Left lobe of liver (tissue), 2 donors: ENCODE data around the gene FAM72B. TPM values are rescaled to one million over a fixed set of nuclear protein-coding genes. Genes with fewer than 3 reads are reported as not detected.
"Not testable (repeated sequence)": the region's sequence is repeated elsewhere in the genome, so short reads cannot be mapped to it uniquely, and the experiment has no call there.

Experiments
- ATAC-seq: fragments of 200-7000 bp; cut with Tn5 transposase; one replicate; pipeline ENCODE4 v1.9.1; 2020; ENCODE audit warnings: mild to moderate bottlenecking, moderate library complexity
- DNase-seq: peaks from one replicate; pipeline ENCODE4 v3.0.0-alpha.2; 2020; ENCODE audit warnings: low spot score
- total RNA-seq: library from RNA; stranded (reverse); gene quantifications from one replicate; pipeline ENCODE4 v1.2.1, GENCODE V29; 2021
- donor health status: DM: no; HTN: no; CAD: no; lungs with moderate emphysema.
- donor health status: DM: no; HTN: yes; CAD: no.

FAM72B gene
- total RNA-seq, 1 donor from 2014 or later, result 0.13 TPM

DNA sequence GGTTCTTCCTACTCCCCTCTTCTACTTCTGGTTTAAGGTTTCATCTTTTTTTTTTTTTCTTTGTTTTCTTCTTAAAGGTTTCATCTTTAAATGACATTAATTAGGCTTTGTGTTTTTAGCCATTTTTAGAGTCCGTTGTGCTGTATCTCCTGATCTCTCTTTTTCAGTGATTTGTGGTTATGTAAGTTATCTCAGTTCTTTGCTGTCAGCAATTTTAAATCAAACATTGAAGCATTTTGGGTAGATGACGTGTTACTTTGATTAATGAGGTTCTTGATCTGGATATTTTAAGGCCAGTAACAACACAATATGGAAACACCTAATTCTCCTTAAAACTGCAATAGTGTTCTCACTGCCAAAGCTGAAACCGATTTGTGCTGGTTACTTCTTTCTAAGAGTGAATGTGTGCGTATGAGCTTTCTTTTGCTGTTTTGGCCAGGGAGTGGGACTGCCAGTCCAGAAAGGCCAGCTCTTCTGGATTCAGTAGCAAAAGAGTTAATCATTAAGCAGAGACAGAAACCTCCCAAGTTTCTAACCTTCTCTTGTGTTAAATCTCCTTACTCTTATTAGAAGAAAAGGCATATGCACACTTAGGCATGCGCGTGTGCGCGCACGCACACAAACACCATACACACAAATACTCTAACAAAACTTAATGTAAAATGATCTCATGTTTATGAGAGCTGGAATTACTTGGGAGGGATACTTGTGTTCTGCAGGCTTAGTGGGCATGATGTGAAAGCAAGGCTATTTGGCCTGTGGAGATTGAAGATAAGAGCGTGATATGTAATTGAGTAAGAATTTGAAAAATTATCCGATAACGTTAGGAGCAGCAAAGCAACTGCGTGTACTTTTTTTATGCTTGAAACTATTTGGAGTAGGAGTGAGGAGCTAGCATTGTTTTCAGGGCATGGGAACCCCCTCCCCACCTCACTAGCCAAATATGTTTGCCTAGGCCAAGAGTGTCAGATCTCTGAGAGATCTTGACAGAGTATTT lies 17.1 kb upstream of the FAM72B start:
- ATAC-seq, result peak; percentile 84
- DNase-seq, result peak; percentile 35

- not testable (repeated sequence) for DNase-seq, ATAC-seq
Measured at GRCh38 chr1:121200232-121200631, 16.1 kb upstream of the FAM72B start.

GRCh38 chr1:121199763-121200162 lies 15.6 kb upstream of the FAM72B start:
- not testable (repeated sequence) for ATAC-seq, DNase-seq

- not testable (repeated sequence) for ATAC-seq, DNase-seq
Measured at GRCh38 chr1:121197095-121197882, 13.1 kb upstream of the FAM72B start.

DNA sequence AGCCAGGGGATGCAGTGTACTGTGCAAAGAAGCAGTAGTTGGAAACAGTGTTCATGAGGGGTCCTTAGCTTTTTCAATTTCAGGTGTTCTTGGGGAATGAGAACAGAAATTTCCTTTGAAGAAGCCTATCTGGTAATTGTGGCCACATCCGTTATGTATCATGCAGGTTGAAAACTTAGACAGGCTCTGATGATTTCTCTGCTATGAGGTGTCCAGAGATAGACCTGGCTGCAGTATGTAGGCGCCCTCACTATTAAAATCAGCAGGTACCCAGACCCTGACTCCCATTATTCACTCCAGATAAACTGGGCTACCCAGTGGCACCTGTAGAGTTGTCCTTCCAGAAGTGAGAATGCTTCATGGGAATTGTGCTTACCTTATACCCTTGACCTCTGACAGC lies 8.4 kb upstream of the FAM72B start:
- ATAC-seq, result not testable (repeated sequence)

DNA sequence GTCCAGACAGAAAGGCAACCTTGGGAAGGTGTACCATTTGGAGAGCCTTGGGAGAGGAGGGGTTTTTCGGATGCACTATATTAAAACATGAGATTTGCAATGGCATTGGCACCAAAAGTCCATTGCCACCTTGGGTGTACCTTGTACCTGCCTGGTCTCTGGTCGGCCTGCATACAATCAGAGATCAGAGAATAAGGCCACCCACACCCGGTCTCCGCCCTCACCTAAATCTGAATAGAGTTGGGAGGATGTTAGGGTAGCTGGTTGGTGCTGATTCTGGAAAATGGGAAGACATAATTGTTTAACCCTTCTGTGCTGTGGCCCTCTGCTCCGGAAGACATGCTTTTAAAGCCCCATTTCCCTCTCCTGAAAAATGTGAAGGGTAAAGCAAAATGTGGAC lies 3.8 kb upstream of the FAM72B start:
- DNase-seq, ATAC-seq: not testable (repeated sequence)

More for the DNA sequence above, 8.4 kb upstream of the FAM72B start:
- DNase-seq, result not testable (repeated sequence)

DNA sequence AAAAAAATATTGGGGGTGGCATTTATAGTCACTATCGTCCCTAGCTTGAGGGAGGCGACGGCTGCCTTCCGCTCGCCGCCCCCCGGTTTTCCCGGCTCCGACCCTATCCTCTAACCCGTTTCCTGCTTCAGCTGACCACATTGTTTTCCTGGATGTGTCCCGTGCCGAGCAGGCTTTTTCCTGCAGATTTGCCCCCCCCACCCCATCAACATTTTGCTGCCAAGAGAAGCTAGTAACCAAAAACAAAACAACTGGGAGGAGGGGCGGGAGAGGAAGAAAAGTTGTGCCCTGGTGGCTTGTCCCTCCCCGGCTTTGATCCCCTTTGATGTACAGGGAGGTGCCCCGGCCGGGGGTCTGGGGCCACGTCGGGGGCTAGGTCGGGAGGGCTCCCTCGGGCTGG lies 2.1 kb upstream of the FAM72B start:
- ATAC-seq, DNase-seq: not testable (repeated sequence)

- not testable (repeated sequence) for DNase-seq
- peak; percentile 16 for ATAC-seq
Measured at GRCh38 chr1:121185140-121185708, 1.1 kb upstream of the FAM72B start.

DNA sequence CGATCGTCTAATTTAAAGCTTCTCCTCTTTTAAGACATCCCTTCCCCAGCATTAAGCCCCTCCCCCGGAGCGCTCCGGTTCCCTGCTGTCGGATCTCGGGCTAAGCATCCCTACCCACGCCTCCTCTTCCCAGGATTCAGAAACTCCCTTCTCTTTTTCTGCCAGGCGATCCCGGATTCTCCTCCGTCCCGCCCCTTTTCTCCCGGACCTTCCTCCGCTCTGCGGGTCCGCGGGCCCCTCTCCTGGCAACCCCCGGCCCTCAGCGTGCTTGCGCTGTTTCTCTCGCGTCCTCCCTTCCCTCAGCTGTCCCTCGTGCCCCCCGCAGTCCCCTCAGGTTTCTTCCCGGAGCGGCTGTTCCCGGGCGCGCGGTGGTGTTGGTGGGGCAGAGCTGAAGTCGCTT lies 273 bp downstream of the FAM72B start:
- DNase-seq, ATAC-seq: not testable (repeated sequence)

DNA sequence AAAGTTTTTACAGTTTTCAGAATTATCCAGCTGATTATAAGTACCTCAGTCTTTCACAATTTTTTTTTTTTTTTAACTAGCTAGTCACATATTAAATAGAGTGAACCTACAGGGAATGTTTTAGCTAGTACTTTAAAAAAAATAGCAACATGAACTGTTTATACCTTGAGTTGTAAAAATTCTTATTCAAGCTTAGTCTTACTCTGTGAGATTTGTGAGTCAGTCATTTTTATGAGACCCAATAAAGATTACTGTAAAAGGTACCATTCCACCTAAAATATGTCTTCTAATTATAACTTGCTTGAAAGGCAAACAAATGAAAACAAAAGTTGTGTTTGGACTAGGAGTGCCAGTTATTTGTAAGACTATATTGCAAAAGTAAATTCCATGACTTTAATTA lies 5.9 kb downstream of the FAM72B start:
- not testable (repeated sequence) for ATAC-seq

GRCh38 chr1:121176649-121177048 lies 7.5 kb downstream of the FAM72B start:
- not testable (repeated sequence) for ATAC-seq, DNase-seq

More for the DNA sequence above, 5.9 kb downstream of the FAM72B start:
- not testable (repeated sequence) for DNase-seq

GRCh38 chr1:121168152-121168668 lies 15.9 kb downstream of the FAM72B start:
- not testable (repeated sequence) for ATAC-seq, DNase-seq

GRCh38 chr1:121167225-121167738 lies 16.9 kb downstream of the FAM72B start:
- not testable (repeated sequence) for ATAC-seq, DNase-seq

DNA sequence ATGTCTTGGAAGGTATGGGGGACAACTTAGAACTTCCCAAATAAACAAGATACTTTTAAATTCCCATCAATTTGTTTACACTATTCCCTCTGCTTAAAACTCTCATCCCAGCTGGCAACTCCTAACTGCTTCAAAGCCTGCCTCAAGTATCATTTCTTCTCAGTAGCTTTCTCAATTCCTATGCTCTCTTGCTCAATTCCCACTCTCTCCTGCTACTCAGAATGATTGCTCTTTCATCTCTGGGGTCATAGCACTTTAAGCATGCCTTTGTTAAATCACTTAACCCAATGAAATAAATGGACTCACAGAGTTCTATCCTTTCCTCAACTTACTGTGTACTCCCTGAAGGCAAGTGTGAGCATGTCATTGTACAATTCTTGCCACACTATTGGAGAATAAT lies 18.8 kb downstream of the FAM72B start:
- not testable (repeated sequence) for DNase-seq, ATAC-seq

- not testable (repeated sequence) for DNase-seq, ATAC-seq
Measured at GRCh38 chr1:121163850-121164757, 20.0 kb downstream of the FAM72B start.

- not testable (repeated sequence) for DNase-seq, ATAC-seq
Measured at GRCh38 chr1:121161199-121161901, 22.8 kb downstream of the FAM72B start.

GRCh38 chr1:121160118-121160517 lies 24.0 kb downstream of the FAM72B start:
- not testable (repeated sequence) for DNase-seq, ATAC-seq

DNA sequence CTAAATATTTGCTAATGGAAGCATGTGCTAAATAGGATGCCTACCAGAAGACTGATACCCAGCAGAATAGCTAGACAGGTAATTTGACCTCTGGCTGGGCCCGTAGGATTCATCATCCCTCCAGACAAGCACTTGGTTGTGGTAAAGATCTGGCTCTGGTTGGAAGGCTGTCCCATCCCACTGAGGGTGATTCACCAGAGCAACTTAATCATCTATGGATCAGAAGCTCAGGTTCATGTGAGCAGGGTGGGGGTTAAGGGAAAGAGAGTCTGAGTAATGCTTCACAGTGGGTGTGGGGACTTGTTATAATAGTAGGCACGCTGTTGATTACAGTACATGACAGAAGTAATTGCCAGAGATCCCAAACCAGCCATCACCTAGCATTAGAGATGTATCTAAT lies 26.5 kb downstream of the FAM72B start:
- not testable (repeated sequence) for DNase-seq, ATAC-seq
